Stimulated activated CD8-positive, alpha-beta memory T cell treated with anti-CD3 and anti-CD28 coated beads, Interleukin-2, amount 100 ng/mL, for 1 hour (primary cell): ENCODE results near the gene RBM20.

Source experiments
- DNase-seq, 2 donors: peaks; one replicate each; pipeline ENCODE4 v3.0.0-alpha.2; 2020; ENCODE audit warnings: low read depth in 2 of 2

RBM20 gene

DNA sequence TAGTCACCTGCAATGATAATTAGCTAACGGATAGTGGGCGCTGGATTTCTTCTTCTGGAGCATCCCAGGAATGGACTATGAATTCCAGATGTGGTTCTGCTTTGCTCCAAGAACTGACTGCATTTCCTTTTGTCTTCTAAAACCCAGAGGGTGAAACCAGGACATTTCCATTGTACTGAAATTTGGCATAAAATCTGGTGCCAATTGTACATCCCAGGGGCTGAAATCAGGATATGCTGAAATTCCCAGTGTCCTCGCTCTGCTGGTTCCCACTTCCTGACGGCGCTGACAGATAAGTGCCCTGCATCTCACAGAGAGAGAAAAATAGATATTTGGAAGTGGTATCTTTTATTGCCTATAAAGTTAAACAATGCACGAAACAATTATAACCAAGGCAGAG is 31.9 kb downstream of the RBM20 start:
- no peak for DNase-seq

DNA sequence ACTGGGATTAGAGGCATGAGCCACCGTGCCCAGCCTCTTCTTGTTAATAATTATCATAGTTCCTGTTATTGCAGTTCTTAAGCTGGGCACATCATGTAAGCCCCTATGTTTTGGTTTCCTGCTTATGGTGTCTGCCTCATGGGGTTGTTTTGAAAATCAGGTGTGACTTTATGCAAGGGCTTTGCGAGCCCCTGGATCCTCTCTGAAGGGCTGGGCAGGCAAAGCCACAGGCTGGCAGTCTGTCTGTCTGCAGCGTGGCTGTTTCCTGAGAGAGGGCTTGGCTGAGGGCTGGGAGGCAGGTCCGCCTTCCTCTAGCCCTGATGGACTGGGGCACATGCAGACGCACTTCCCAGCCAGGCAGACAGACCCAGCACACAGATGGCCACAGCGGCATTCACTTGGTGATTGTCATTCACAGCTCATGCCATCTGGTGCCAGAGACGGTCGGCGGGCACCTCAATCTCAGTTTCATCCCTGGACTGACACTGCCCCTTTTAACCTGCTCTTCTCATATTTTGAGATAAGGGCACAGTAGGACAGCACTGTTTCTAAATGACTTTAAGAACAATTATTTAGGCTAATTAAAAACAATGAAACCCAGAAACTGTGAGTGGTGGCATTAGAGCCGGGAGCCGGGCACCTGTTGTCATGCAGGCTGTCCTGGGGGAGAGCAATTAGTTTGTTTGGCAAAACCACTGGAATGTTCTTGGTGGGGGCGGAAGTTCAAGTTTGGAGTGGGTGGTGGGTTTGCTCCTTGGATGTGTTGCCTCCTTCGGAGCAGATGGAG is 35.5 kb downstream of the RBM20 start:
- DNase-seq = no peak

DNA sequence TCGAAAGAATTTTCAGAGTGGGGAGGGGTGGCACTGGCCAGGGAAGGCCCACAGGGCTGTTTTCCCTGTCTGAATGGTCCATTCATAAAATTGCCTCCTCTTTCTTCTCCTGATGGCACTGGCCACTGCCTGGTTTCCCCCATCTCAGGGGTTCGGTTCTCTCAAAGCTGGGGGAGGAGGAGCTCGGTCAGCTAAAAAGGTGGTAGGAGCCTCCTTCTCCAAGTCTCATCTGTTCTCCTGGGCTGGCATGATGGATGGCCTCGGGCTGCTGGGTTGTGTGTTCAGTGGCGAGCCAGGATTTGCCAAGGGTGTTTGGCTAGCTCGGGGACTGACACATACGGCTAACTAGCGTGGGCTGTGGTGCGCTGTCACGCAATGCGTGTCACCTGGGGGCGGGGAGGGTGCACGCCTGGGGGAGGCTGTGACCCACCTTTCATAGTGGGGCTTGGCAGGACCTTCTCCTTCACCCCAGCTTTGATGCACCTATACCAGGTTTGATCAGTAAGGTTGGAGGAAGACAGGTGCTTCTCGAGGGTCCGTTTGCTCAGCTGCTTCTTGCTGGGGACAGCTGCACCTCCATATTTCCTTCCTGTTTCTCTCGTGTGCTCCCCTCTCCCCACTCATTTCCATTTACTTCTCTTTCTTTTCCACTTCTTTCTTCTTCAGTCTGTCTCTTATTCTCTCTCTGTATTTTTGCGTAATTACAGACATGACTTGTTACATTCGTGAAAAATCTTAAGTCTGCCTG is 36.3 kb downstream of the RBM20 start:
- DNase-seq = no peak

DNA sequence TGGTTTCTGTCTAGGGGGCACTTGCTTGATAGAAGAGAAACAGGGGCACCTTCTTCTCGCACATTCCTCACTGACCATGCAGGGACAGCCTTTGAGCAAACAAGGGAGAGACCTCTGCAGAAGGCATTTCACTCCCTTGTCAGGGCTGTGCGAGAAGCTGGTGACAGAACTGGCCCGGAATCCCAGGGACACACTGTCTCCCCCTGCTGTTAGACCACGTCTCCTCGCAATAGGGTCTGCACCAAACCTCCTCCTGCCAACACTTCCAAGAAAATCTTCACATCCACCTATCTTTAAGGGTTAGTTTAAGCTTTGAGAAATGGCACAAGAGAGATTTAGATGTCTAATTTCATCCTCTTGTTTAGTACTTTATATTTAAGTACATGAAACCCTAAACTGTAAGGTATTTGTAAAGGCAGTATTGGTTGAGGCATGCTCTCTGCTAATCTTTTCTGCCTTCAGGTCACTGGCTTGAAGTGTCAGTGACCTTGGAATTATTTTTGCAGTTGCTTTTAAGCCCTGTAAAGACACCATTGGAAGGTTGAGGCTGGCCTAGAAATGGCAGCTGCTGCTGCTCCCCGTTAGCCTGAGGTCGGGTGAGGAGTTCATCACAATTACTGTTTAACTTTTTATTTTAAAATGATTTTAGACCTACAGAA is 37.0 kb downstream of the RBM20 start:
- DNase-seq = no peak

DNA sequence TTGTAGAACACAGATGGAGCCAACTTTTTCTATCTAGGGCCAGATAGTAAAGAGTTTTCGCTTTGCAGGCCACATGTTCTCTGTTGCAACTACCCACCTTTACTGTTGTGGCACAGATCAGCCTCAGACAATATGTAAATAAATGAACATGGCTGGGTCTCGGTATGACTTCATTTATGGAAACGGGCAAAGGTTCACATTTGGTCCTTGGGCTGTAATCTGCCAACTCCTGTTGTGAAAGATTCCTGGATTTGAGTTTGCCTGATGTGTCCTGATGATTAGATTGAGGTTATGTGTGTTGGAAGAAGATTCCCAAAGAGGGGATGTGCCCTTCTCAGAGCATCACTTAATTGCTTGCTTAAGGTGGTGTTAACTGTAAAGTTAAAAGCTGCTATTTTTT is 38.2 kb downstream of the RBM20 start:
- DNase-seq = no peak

DNA sequence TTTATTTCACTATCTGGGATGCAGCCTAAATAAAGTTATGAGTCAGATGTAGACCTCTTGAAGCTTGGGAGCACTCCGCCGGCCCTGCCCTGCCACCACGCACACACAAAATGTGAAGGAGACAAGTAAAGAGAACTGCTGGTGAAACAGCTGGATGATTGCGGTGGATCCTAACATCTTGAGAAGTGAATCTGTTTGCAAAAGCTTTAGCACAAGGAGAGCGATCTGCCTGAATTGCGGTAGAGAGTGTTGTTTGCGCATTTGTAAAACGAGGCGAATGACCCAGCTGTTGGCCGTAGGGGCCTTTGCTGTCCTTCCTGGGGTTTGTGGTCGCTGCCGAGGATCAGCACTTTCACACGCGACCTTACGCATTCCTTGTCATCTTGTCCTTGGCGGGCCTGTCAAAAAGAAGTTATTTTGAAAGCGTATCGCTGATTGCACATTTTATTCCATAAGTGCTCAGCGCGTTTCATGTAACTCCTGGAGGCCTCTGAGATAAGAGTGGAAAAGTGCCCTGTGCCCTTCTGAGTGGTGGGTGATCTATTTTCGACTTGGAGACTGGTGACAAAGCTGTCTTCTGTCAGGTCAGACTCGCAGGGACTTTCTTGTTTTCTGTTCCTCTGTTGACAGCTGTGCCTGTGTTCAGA is 40.8 kb downstream of the RBM20 start:
- no peak for DNase-seq

DNA sequence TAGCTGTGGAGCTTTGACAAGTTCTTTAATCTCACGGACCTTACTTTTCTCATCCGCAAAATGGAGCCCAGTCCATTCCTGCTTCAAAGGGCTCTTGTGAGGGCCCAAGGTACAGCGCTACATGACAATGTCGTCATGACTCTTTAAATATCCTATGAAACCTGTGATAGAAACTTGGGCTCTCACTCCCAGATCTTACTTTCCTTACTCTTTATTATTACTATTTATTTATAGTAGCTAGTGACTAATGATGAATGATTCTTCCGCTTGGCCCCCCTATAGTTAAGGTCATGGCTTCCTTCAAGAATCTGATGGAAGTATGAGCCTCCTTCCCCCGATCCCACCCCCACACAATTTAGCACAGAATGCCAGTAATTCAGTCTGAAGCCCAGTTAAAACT is 41.9 kb downstream of the RBM20 start:
- no peak for DNase-seq

DNA sequence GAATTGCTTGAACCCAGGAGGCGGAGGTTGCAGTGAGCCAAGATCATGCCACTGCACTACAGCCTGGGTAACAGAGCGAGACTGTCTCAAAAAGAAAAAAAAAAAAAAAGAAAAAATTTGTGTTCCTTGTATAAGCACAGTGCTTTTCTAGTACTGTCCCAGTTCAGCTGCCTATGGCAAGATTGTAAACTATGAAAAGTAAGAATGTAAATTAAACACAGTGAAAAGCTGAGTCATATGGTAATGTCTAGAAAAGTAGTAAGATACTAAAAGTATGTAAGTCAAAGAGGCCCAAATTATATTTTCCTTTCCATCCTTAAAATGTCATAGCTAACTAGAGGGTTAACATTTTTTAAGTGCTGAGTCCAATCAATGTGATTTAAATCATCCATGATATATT is 42.8 kb downstream of the RBM20 start:
- DNase-seq = no peak

DNA sequence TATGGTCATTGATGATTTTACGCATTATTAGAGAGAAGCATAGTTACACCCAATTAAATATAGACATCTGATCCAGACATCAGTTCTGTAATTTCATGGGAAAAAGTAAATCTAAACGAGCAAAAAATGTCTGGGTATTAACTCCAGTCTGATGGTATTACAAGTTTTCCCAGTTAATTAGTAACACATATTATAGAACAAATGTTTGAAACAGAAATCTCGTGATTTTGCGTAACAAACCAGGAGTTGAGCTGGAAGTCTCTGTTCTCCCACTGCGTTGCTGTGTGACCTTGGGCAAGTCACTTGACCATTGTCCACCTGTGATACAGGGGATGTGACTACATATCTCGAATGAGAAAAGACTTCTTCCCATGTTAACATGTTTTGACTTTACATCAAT is 43.3 kb downstream of the RBM20 start:
- DNase-seq = no peak

DNA sequence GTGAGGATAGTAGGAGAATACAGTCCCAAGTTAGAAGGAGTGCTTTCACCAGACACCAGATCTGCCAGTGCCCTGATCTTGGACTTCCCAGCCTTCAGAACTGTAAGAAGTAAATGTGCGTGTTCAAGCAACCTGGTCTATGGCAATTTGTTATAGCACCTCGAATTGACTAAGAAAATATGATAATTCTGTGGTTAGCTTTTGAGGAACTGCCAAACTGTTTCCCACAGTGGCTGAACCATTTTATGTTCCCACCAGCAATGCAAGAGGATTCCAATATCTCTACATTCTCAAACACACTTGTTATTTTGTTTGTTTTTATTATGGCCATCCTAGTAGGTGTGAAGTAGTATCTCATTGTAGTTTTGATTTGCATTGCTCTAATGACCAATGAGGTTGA is 47.0 kb downstream of the RBM20 start:
- no peak for DNase-seq

DNA sequence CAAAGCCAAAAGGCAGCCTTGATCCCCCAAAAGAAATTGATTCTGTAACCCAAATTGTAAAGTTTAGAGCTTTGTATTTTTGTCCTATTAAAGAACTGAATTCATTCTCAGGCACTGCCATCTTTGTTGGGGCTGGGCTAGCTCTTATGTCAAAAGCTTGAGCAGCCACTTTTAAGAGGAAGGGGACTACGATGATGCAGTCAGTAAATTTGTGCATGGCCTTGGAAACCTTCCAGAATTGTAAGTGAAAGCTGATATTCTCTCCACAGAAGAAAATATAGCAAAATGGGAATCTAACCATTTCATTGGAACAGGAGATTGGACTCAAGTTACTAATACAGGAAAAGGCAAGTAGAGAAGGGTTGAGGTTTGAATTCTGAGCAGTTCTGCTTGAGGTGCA is 50.1 kb downstream of the RBM20 start:
- DNase-seq = no peak

DNA sequence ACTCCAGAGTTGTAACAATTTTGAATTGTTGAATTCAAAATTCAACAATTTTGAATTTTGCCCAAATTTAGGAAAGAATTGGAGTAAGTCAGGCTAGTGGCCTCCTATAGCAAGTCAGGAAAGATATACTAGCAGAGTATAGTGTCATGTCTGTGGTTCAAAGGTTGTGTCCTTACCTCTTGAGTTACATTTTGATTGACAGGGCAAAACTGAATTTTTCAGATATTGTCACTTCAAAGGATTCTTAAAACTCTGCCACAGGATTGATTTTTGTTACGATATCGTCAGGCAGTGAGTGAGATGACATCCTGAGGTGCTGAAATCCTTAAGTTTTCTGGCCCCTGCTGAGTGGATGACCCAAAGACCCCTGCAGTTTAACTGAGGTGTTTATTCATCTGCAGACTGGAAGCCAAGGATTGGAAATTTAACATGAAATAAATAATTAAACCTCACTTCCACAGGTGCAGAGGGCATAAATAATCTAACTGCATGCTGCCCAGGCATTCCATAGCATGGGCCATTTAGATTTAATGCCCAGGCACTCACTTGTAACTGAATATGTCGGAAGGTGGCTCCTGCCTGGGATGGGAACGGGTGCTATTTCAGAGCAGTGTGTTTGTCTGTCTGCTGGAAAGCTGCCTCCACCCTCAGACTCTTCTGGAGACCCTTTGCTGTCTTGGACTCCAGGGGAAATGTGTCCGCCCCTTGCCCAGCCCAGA is 50.8 kb downstream of the RBM20 start:
- no peak for DNase-seq

DNA sequence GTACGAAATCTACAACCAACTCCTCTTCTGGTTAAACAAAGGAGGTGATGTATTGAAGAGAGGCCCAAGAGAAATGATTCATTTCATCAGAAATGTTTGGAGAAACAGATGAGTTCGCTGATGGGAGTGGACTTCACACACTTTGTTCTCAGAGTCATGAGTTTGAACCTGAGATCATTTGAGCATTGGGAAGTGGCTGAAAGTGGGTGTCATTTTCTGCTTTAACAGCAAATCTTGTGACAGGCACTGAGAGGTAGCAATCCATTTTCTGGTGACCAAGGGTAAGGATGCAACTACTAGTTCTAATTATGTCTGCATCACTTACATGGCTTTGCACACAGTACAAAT is 51.4 kb downstream of the RBM20 start:
- DNase-seq = no peak

DNA sequence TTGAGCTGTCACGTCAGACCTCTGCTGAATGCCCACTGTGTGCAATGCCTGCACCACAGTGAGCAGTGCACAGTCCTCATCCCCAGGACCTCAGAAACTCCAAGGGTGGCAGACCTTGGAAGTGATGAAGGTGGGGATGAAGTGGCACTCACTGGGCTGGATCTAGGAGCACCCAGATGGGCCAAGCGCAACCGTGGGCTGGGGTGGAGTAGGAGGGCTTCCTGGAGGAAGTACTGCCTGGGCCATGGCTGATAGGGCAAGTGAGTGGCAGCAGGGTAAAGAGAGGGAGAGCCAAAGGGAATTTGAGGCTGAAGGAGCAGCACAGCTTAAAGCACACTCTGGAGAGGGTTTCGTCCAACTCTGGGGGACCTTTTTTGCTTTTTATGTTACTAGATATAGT is 52.3 kb downstream of the RBM20 start:
- no peak for DNase-seq

DNA sequence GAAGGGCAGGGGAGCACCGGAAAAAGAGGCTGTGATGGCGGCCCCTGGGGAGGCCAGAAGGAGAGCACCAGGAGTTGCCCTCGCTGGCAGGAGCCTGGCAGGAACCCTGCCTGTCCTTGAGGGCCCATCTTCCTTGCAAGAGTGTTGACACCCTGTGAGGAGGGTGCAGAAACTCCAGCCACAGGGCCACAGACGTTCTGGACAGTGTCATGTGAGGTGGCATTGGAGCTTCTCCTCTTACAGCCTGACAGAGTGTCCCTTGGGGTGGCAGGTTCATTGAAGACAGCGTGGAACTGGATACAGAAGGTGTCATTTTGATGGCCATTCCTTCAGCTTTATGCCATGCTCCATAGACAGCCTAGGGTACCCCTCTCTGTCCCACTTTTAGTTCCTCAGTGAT is 54.2 kb downstream of the RBM20 start:
- DNase-seq = no peak

DNA sequence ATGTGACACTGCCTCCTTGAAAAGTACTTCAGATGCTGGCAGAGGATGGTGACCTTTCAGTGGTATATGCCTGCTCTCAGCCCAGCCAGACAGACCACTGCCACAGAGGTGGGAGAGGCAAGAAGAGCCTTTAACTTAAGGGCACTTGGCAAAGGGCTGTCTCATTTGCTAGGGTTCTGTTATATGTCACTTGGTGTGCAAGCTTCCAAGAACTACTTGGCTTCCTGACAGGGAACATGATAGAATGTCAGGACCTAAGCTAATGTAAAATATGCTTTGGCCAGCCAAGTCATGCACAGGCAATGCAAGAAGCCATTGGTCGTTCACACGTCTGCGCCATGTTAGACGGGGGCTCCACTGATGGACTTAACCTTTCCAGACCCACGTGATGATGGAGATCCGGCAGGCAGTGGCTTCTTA is 54.7 kb downstream of the RBM20 start:
- DNase-seq = no peak

DNA sequence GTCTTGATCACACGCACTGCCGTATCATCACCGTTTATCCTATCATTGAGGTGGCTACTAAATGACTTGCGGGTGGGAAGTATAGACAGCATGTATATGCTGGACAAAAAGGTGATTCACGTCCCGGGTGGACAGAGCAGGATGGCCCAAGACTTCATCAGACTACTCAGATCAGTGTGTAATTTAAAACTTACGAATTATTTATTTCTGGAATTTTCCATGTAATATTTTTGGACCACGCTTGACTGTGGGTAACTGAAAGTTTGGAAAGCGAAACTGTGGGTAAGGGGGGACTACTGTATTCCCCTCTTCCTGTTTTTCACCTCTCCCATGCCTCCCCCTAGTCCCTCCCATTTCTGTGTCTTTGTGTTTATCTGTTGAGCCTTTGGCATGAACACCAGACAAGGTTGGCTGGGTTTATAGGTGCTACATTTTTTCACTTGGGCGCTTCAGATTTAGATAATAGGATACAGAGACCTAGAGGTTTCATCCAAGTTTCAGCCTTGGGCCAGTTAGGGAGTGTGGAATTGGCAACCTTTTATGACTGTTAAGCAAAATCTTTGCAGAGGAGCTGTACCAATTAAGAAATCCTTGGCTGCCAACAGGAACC is 55.8 kb downstream of the RBM20 start:
- DNase-seq = no peak

DNA sequence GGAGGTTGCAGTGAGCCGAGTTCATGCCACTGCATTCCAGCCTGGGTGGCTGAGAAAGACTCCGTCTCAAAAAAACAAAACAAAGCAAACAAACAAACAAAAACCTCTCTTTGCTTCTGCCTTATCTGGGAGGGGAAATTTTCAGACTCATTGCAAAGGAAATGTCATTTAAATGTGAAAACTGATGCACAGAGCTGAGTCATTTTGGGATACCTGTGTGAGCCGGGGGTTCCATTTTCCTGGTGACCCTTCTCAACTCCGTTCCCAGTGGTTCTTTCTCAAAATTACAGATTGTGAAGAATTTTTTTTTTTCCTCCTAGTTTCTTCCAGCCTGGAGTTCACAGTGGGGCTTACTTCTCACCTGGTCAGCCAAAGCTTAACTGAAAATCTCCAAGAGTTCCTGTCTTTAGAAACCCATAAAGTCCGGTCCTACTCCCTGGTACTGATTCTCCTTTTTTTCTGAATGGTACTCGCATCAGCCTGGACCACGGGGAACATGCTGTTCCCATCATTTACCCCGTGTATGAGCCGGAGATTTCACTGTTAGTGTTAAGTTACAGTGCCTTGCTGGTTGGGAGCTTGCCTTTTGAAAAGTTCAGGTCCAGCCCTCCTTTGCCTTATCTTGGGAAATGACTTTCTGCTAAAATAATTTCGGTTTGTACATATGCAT is 56.9 kb downstream of the RBM20 start:
- DNase-seq = no peak

DNA sequence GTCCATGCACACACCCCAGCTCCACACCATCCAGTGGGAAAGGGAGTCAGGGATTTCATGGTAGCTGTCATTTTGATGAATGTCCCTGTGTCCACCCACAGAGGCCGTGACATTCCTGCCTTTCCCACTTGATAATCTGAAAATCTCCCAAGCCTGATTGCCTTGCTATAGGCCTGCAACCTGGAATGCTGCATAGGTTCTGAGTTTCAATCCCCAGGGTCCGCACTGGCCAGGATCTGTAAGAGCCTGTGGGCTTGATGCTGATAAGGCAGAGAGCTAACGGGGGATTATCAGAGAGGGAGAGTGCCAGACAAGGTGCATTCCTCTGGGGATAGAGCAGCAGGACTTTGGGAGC is 57.5 kb downstream of the RBM20 start:
- DNase-seq = no peak

DNA sequence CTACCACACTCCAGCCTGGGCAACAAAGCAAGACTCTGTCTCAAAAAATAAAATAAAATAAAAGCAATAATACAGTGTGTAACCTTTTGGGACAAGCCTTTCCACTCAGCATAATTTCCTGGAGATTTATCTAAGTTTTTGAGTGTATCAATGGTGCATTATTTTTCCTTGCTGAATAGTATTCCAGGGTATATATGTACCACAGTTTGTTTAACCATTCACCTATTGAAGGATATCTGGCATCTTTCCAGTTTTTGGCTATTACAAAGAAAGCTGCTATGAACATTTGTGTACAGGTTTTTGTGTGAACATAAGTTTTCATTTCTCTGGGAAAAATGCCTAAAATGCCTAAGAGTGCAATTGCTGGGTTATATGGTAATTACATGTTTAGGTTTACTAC is 59.9 kb downstream of the RBM20 start:
- no peak for DNase-seq

DNA sequence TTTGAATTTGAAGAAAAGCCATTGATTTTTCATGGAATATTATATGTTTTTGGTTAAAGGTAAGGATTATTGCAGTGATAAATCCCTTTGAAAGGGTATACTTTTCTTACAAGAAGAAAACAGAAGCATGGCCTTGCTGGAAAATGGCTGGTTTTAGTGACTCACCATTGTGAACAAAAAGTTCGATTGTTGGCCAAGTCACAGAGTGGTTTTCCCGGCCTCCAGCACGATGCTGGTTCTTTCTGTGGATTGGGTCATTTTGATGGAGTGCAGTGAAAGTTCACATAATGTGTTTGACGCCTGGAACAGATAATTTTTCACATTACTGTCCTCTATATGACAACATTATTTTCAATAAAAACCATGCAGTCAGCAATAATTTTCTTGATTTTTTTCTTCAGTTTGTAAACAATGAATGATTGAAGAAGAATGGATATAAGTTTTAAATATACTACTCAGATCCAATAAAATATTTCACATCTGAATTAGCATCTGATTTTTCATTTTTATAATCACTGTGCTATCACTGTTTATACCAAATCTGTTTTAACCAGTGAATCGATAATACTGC is 60.9 kb downstream of the RBM20 start:
- no peak for DNase-seq
